ENCODE data around the gene UBE2E1. TPM values are rescaled to one million over a fixed set of nuclear protein-coding genes. Genes with fewer than 3 reads are reported as not detected.

Gene UBE2E1
- total RNA-seq, 4 donors from 2014 or later: 82.4 to 126 (median 115) TPM

- H3K4me3 ChIP-seq: no peak overlapping the region
- TF ChIP-seq POLR2A (IDR thresholded peaks at IDR 0.05; ENCODE audit: low read depth): no peak
- TF ChIP-seq EP300 (IDR thresholded peaks at IDR 0.05): no peak
- no peak for TF ChIP-seq POLR2AphosphoS5 (IDR thresholded peaks at IDR 0.05)
- TF ChIP-seq CTCF (IDR thresholded peaks at IDR 0.05): no peak
- WGBS: 89% methylated on average over 3 of the region's 3 CpGs
- DNase-seq (ENCODE audit: extremely low spot score): no peak
- H3K27ac ChIP-seq (replicated peaks in 1 of 4): no peak overlapping the region
- H3K4me1 ChIP-seq: peaks cover 3 to 6% (median 6%) of the 10 kb centered on the region in 4 donors
- peaks cover 0 to 4% (median 0%) of the 10 kb centered on the region in 4 donors for H3K9me3 ChIP-seq
- intact Hi-C loops (cut with DNase I): no loop called here
- H3K36me3 ChIP-seq: no peaks in the 10 kb centered on the region
- H3K27me3 ChIP-seq: no peaks in the 10 kb centered on the region
Observed at GRCh38 chr3:23779841-23780240, 25.9 kb upstream of the UBE2E1 start.

- intact Hi-C loops (cut with DNase I): no loop called here
- DNase-seq (ENCODE audit: extremely low spot score): no peak
- Histone ChIP-seq H3K27ac (replicated peaks in 1 of 4) (no peak overlapping the region), H3K36me3 (no peaks in the 10 kb centered on the region), H3K27me3 (no peaks in the 10 kb centered on the region), H3K9me3 (no peaks in the 10 kb centered on the region), H3K4me3 (no peak overlapping the region), H3K4me1 (peaks cover 3 to 6% (median 6%) of the 10 kb centered on the region in 4 donors)
- TF ChIP-seq POLR2AphosphoS5 (IDR thresholded peaks at IDR 0.05) (no peak), EP300 (IDR thresholded peaks at IDR 0.05) (no peak), CTCF (IDR thresholded peaks at IDR 0.05) (no peak), POLR2A (IDR thresholded peaks at IDR 0.05; ENCODE audit: low read depth) (no peak)
- WGBS: 100% methylated on average over 1 of the region's 1 CpG
Observed at GRCh38 chr3:23781051-23781450, 24.7 kb upstream of the UBE2E1 start.

GRCh38 chr3:23781871-23782270, 23.9 kb upstream of the UBE2E1 start:
- no peaks in the 10 kb centered on the region for H3K27me3 ChIP-seq
- intact Hi-C loops (cut with DNase I): no loop called here
- no peaks in the 10 kb centered on the region for H3K36me3 ChIP-seq
- TF ChIP-seq EP300 (IDR thresholded peaks at IDR 0.05) (no peak), POLR2A (IDR thresholded peaks at IDR 0.05; ENCODE audit: low read depth) (no peak), CTCF (IDR thresholded peaks at IDR 0.05) (no peak), POLR2AphosphoS5 (IDR thresholded peaks at IDR 0.05) (no peak)
- no peaks in the 10 kb centered on the region for H3K9me3 ChIP-seq
- H3K4me1 ChIP-seq: peaks cover 0 to 3% (median 1%) of the 10 kb centered on the region in 4 donors
- DNase-seq (ENCODE audit: extremely low spot score): no peak
- no peak overlapping the region for H3K4me3 ChIP-seq
- no peak overlapping the region for H3K27ac ChIP-seq (replicated peaks in 1 of 4)
- WGBS: 90% methylated on average over 1 of the region's 1 CpG

GRCh38 chr3:23785097-23785645, 20.6 kb upstream of the UBE2E1 start:
- Histone ChIP-seq H3K9me3 (no peaks in the 10 kb centered on the region), H3K36me3 (no peaks in the 10 kb centered on the region), H3K4me3 (no peak overlapping the region), H3K27ac (replicated peaks in 1 of 4) (no peak overlapping the region), H3K27me3 (no peaks in the 10 kb centered on the region), H3K4me1 (no peaks in the 10 kb centered on the region)
- no peak for DNase-seq (ENCODE audit: extremely low spot score)
- WGBS: 50% methylated on average over 6 of the region's 6 CpGs
- no peak for TF ChIP-seq POLR2AphosphoS5 (IDR thresholded peaks at IDR 0.05)
- no peak for TF ChIP-seq CTCF (IDR thresholded peaks at IDR 0.05)
- TF ChIP-seq EP300 (IDR thresholded peaks at IDR 0.05): no peak
- no peak for TF ChIP-seq POLR2A (IDR thresholded peaks at IDR 0.05; ENCODE audit: low read depth)
- intact Hi-C loops (cut with DNase I): no loop called here

- Histone ChIP-seq H3K27me3 (no peaks in the 10 kb centered on the region), H3K4me1 (no peaks in the 10 kb centered on the region), H3K4me3 (no peak overlapping the region), H3K36me3 (no peaks in the 10 kb centered on the region), H3K9me3 (no peaks in the 10 kb centered on the region), H3K27ac (replicated peaks in 1 of 4) (no peak overlapping the region)
- 67% methylated on average over 2 of the region's 2 CpGs for WGBS
- no peak for TF ChIP-seq EP300 (IDR thresholded peaks at IDR 0.05)
- TF ChIP-seq POLR2AphosphoS5 (IDR thresholded peaks at IDR 0.05): no peak
- TF ChIP-seq POLR2A (IDR thresholded peaks at IDR 0.05; ENCODE audit: low read depth): no peak
- TF ChIP-seq CTCF (IDR thresholded peaks at IDR 0.05): no peak
- intact Hi-C loops (cut with DNase I): no loop called here
- DNase-seq (ENCODE audit: extremely low spot score): no peak
Observed at GRCh38 chr3:23785882-23786281, 19.9 kb upstream of the UBE2E1 start.
